Measurements from ENCODE around the gene ATP6V0B. TPM values are rescaled to one million over a fixed set of nuclear protein-coding genes. Genes with fewer than 3 reads are reported as not detected.
A peak's percentile ranks its signal among the peaks of the same experiment; 100 is the strongest.

Gene ATP6V0B
- total and polyA plus RNA-seq, 8 donors: 56.5 to 239 (median 66.1) TPM

GRCh38 chr1:44021156-44021555, 46.4 kb downstream of the ATP6V0B start:
- intact Hi-C loops (cut with DNase I): no loop called here
- no peak for TF ChIP-seq CTCF (IDR thresholded peaks at IDR 0.05)

GRCh38 chr1:44021581-44022321, 47.0 kb downstream of the ATP6V0B start:
- intact Hi-C loops (cut with DNase I): no loop called here
- H3K36me3 ChIP-seq: peaks cover 0 to 3% of the 10 kb centered on the region in 2 donors
- H3K4me1 ChIP-seq: peaks cover 0 to 5% of the 10 kb centered on the region in 2 donors
- DNase-seq (peak in 1 of 4 donors; percentile 62), ATAC-seq (no peak)
- no peaks in the 10 kb centered on the region for H3K9me3 ChIP-seq
- TF ChIP-seq CTCF (IDR thresholded peaks at IDR 0.05): no peak
- no peak overlapping the region for H3K4me3 ChIP-seq
- H3K27me3 ChIP-seq: no peaks in the 10 kb centered on the region
- H3K27ac ChIP-seq: no peak overlapping the region

More at GRCh38 chr1:44021156-44021555, 46.4 kb downstream of the ATP6V0B start:
- Histone ChIP-seq H3K27ac (no peak overlapping the region), H3K36me3 (peaks cover 0 to 3% of the 10 kb centered on the region in 2 donors), H3K27me3 (no peaks in the 10 kb centered on the region), H3K4me1 (no peaks in the 10 kb centered on the region), H3K4me3 (no peak overlapping the region), H3K9me3 (no peaks in the 10 kb centered on the region)
- ATAC-seq: no peak
- peak in 1 of 4 donors; percentile 63 for DNase-seq

GRCh38 chr1:44024031-44024902, 49.5 kb downstream of the ATP6V0B start:
- no peak for TF ChIP-seq CTCF (IDR thresholded peaks at IDR 0.05)
- no peak overlapping the region for H3K27ac ChIP-seq
- no peaks in the 10 kb centered on the region for H3K9me3 ChIP-seq
- no peak for ATAC-seq
- peaks cover 3 to 15% of the 10 kb centered on the region in 2 donors for H3K4me1 ChIP-seq
- no peaks in the 10 kb centered on the region for H3K27me3 ChIP-seq
- intact Hi-C loops (cut with DNase I): no loop called here
- DNase-seq: peak in 1 of 4 donors; percentile 64
- H3K4me3 ChIP-seq: no peak overlapping the region
- H3K36me3 ChIP-seq: peaks cover 0 to 3% of the 10 kb centered on the region in 2 donors

- H3K36me3 ChIP-seq: peaks cover 0 to 3% of the 10 kb centered on the region in 2 donors
- H3K27me3 ChIP-seq: no peaks in the 10 kb centered on the region
- H3K4me3 ChIP-seq: no peak overlapping the region
- H3K27ac ChIP-seq: peak overlapping the region in 1 of 2 donors; percentile 18
- H3K9me3 ChIP-seq: no peaks in the 10 kb centered on the region
- peaks cover 4 to 20% of the 10 kb centered on the region in 2 donors for H3K4me1 ChIP-seq
- TF ChIP-seq CTCF (IDR thresholded peaks at IDR 0.05): no peak
- ATAC-seq (peak; percentile 13), DNase-seq (peak in 1 of 4 donors; percentile 10)
- intact Hi-C loops (cut with DNase I): no loop called here
These were observed 50.3 kb downstream of the ATP6V0B start for GRCh38 chr1:44024903-44025525.
